ENCODE data around the gene NKX2-3.
A peak's percentile ranks its signal among the peaks of the same experiment; 100 is the strongest.

The NKX2-3 gene

GRCh38 chr10:99532687-99533495, at the start of gene NKX2-3:
TSS of gene NKX2-3 (plus strand) at chr10:99532942. CDS start at chr10:99533132, 190 bp downstream.
- peak; percentile 18 for DNase-seq

GRCh38 chr10:99484626-99485581, 47.8 kb upstream of the NKX2-3 start:
- no peak for DNase-seq

- no peak for DNase-seq
Measured at GRCh38 chr10:99487125-99487807, 45.5 kb upstream of the NKX2-3 start.

GRCh38 chr10:99489271-99489670, 43.5 kb upstream of the NKX2-3 start:
- DNase-seq = no peak

GRCh38 chr10:99497343-99498025, 35.3 kb upstream of the NKX2-3 start:
- DNase-seq = no peak

GRCh38 chr10:99506416-99506815, 26.3 kb upstream of the NKX2-3 start:
- no peak for DNase-seq

- DNase-seq = no peak
Measured at GRCh38 chr10:99507265-99507664, 25.5 kb upstream of the NKX2-3 start.

GRCh38 chr10:99513061-99513460, 19.7 kb upstream of the NKX2-3 start:
- DNase-seq = no peak

- no peak for DNase-seq
Measured at GRCh38 chr10:99519690-99520039, 13.1 kb upstream of the NKX2-3 start.

- DNase-seq = no peak
Measured at GRCh38 chr10:99520040-99520846, 12.5 kb upstream of the NKX2-3 start.

GRCh38 chr10:99520847-99521764, 11.6 kb upstream of the NKX2-3 start:
- no peak for DNase-seq

- DNase-seq = no peak
Measured at GRCh38 chr10:99521765-99522469, 10.8 kb upstream of the NKX2-3 start.

GRCh38 chr10:99522470-99523250, 10.1 kb upstream of the NKX2-3 start:
- DNase-seq = no peak

- no peak for DNase-seq
Measured at GRCh38 chr10:99523251-99523773, 9.4 kb upstream of the NKX2-3 start.

- DNase-seq = no peak
Measured at GRCh38 chr10:99524050-99524666, 8.6 kb upstream of the NKX2-3 start.

GRCh38 chr10:99524736-99525380, 7.9 kb upstream of the NKX2-3 start:
- no peak for DNase-seq

- no peak for DNase-seq
Measured at GRCh38 chr10:99525897-99526296, 6.8 kb upstream of the NKX2-3 start.
